ENCODE measurements around the gene SRD5A2. TPM values are rescaled to one million over a fixed set of nuclear protein-coding genes. Genes with fewer than 3 reads are reported as not detected.
"Not testable (repeated sequence)": the region's sequence is repeated elsewhere in the genome, so short reads cannot be mapped to it uniquely, and the experiment has no call there.

Gene SRD5A2
- total and polyA plus RNA-seq, 8 donors = 0.03 to 0.18 TPM; not detected in 6

GRCh38 chr2:31511376-31511775 lies 69.4 kb downstream of the SRD5A2 start:
- no peak overlapping the region for H3K27ac ChIP-seq
- no peaks in the 10 kb centered on the region for H3K36me3 ChIP-seq
- no peaks in the 10 kb centered on the region for H3K27me3 ChIP-seq
- TF ChIP-seq POLR2AphosphoS5 (IDR thresholded peaks at IDR 0.05) = no peak
- no peaks in the 10 kb centered on the region for H3K9me3 ChIP-seq
- no peak overlapping the region for H3K4me3 ChIP-seq
- intact Hi-C loops (cut with DNase I; ENCODE audit: low total_unique reads) = no loop called here
- H3K4me1 ChIP-seq = no peaks in the 10 kb centered on the region
- no peak for DNase-seq

- no peak overlapping the region for H3K27ac ChIP-seq
Observed at GRCh38 chr2:31505111-31505510, 75.6 kb downstream of the SRD5A2 start.

GRCh38 chr2:31504311-31504710 lies 76.4 kb downstream of the SRD5A2 start:
- DNase-seq = peak in 1 of 2 donors; percentile 12
- Histone ChIP-seq H3K4me3 (no peak overlapping the region), H3K27me3 (no peaks in the 10 kb centered on the region), H3K4me1 (no peaks in the 10 kb centered on the region), H3K9me3 (no peaks in the 10 kb centered on the region), H3K27ac (no peak overlapping the region), H3K36me3 (no peaks in the 10 kb centered on the region)
- WGBS, 5 donors = 32 to 54% (median 34%) methylated on average over 2 of the region's 2 CpGs
- intact Hi-C loops (cut with DNase I; ENCODE audit: low total_unique reads) = no loop called here
- TF ChIP-seq CTCF (IDR thresholded peaks at IDR 0.05) = no peak
- TF ChIP-seq EP300 (IDR thresholded peaks at IDR 0.05) = no peak
- TF ChIP-seq POLR2A (IDR thresholded peaks at IDR 0.05) = no peak
- no peak for TF ChIP-seq POLR2AphosphoS5 (IDR thresholded peaks at IDR 0.05)

More at GRCh38 chr2:31505111-31505510, 75.6 kb downstream of the SRD5A2 start:
- Histone ChIP-seq H3K9me3 (no peaks in the 10 kb centered on the region), H3K27me3 (no peaks in the 10 kb centered on the region), H3K4me1 (no peaks in the 10 kb centered on the region), H3K4me3 (no peak overlapping the region), H3K36me3 (no peaks in the 10 kb centered on the region)
- intact Hi-C loops (cut with DNase I; ENCODE audit: low total_unique reads) = no loop called here
- TF ChIP-seq EP300 (IDR thresholded peaks at IDR 0.05) (no peak), CTCF (IDR thresholded peaks at IDR 0.05) (no peak), POLR2A (IDR thresholded peaks at IDR 0.05) (no peak), POLR2AphosphoS5 (IDR thresholded peaks at IDR 0.05) (no peak)
- DNase-seq = peak in 1 of 2 donors; percentile 20
- WGBS, 5 donors = 58 to 66% (median 62%) methylated on average over 2 of the region's 2 CpGs

DNA sequence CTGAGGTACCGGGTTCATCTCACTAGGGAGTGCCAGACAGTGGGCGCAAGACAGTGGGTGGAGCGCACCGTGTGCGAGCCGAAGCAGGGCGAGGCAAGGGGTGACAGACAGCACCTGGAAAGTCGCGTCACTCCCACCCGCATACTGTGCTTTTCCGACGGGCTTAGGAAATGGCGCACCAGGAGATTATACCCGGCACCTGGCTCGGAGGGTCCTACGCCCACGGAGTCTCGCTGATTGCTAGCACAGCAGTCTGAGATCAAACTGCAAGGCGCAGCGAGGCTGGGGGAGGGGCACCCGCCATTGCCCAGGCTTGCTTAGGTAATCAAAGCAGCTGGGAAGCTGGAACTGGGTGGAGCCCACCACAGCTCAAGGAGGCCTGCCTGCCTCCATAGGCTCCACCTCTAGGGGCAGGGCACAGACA lies 84.3 kb downstream of the SRD5A2 start:
- H3K27ac ChIP-seq; H3K9me3 ChIP-seq; H3K27me3 ChIP-seq; H3K36me3 ChIP-seq; intact Hi-C loops (cut with DNase I; ENCODE audit: low total_unique reads); H3K4me1 ChIP-seq: not testable (repeated sequence)
- peak in 1 of 2 donors; percentile 12 for DNase-seq
- 67 to 80% (median 72%) methylated on average over 21 of the region's 21 CpGs for WGBS, 5 donors
- peak overlapping the region in 1 of 4 donors; percentile 20 for H3K4me3 ChIP-seq

DNA sequence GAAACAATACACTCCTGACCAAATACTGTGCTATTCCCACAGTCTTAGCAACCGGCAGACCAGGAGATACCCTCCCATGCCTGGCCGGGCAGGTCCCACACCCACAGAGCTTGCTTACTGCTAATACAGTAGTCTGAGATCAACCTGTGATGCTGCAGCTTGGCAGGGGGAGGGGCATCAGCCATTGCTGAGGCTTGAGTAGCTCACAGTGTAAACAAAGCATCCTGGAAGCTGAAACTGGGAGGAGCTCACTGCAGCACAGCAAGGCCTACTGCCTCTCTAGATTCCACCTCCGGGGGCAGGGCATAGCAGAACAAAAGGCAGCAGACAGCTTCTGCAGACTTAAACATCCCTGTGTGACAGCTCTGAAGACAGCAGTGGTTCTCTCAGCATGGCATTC lies 91.4 kb downstream of the SRD5A2 start:
- H3K4me1 ChIP-seq; H3K27ac ChIP-seq; intact Hi-C loops (cut with DNase I; ENCODE audit: low total_unique reads); H3K36me3 ChIP-seq; H3K9me3 ChIP-seq; H3K27me3 ChIP-seq; H3K4me3 ChIP-seq: not testable (repeated sequence)
- DNase-seq = peak in 1 of 2 donors; percentile 59
- 32 to 48% (median 39%) methylated on average over 2 to 3 of the region's 3 CpGs for WGBS, 5 donors

GRCh38 chr2:31483246-31483645 lies 97.5 kb downstream of the SRD5A2 start:
- no peak for TF ChIP-seq POLR2AphosphoS5 (IDR thresholded peaks at IDR 0.05)
- TF ChIP-seq CTCF (IDR thresholded peaks at IDR 0.05) = no peak
- no peak for TF ChIP-seq POLR2A (IDR thresholded peaks at IDR 0.05)
- TF ChIP-seq EP300 (IDR thresholded peaks at IDR 0.05) = no peak
- 51 to 83% (median 65%) methylated on average over 2 of the region's 2 CpGs for WGBS, 5 donors
- intact Hi-C loops (cut with DNase I; ENCODE audit: low total_unique reads) = no loop called here
- no peak for DNase-seq
- Histone ChIP-seq H3K36me3 (no peaks in the 10 kb centered on the region), H3K27me3 (no peaks in the 10 kb centered on the region), H3K9me3 (no peaks in the 10 kb centered on the region), H3K27ac (no peak overlapping the region), H3K4me1 (no peaks in the 10 kb centered on the region), H3K4me3 (no peak overlapping the region)
